HG02981 (cell line): ENCODE measurements around the gene NDUFB10.
"Not testable (repeated sequence)": the region's sequence is repeated elsewhere in the genome, so short reads cannot be mapped to it uniquely, and the experiment has no call there.

Experiments used
- ATAC-seq: cut with Tn5 transposase; IDR thresholded peaks from one replicate; pipeline ENCODE4 v1.9.1; 2021; ENCODE audit warnings: mild to moderate bottlenecking, moderate library complexity; ENCODE audit not compliant: unreplicated experiment

NDUFB10 gene

GRCh38 chr16:1959269-1960039 lies at the start of gene NDUFB10:
Gene NDUFB10, plus strand, starts transcription at chr16:1959538. Its CDS starts 87 bp downstream, at chr16:1959625.
- peak; percentile 79 for ATAC-seq

DNA sequence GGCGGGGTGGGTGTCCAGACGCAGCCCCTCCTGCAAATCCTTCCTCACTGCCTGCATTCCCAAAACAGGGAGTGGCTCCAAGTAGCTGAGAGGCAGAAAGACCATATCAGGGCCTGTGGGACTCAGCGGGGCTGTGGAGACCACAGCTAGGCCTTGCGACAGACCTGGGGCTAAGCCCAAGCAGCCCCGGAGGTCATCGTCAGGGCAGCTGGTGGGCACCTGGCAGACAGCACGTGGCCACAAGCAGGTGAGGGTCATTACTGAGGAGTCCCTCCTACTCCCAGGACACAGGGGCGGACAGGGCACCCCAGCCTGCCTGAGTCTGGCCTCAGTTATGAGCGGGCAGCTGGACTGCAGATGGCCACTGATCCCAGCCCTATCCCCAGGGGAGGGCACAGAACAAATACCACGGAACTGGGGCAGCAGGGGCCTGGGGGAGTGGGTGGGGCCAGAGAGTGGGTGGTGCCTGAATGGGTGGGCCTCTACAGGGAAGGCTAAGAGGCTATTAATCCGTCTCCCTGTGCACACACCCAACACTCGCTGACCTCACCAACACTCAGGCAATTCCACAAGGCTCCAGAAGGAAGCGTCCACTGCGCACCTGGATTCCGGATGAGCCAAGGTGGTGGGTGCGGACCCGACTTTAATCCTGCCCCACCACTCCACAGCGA lies 49.6 kb upstream of the NDUFB10 start:
- ATAC-seq = no peak

DNA sequence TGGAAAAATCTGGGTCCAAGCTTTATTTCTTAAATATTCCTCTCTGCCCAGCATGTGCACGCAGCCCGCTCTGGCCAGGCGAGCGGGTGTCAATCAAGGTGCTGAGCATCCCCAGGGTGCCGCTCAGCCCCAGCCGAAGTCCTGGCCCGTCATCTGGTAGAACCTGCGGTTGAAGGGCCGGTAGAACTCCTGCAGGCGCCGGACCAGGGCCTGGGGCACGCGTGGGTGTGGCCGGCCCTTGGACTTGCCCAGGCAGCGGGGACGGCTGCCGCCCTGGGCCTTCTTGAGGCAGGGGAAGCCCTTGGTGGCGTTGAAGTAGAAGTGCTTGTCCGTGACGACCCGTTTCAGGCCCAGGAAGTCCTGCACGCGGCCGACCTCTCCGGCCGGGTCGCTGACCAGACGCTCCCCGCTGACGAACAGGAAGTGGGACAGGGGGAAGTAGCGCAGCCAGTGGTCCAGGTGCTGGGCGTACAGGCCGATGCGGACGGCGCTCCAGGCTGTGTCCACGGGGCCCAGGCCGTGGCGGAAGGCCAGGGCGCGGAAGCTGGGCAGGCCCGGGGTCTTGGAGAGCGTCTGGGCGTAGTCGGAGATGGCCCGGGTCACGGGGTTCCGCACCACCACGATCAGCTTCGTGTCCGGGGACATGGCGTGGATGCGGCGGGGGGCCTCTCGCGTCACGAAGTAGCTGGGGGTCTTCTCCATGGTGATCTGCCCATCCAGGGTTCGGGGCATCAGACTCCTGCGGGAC lies 47.7 kb upstream of the NDUFB10 start:
- ATAC-seq = no peak

- ATAC-seq = no peak
Measured at GRCh38 chr16:1912215-1912543, 47.2 kb upstream of the NDUFB10 start.

- no peak for ATAC-seq
Measured at GRCh38 chr16:1913327-1914083, 45.8 kb upstream of the NDUFB10 start.

GRCh38 chr16:1914084-1914608 lies 45.2 kb upstream of the NDUFB10 start:
- no peak for ATAC-seq

DNA sequence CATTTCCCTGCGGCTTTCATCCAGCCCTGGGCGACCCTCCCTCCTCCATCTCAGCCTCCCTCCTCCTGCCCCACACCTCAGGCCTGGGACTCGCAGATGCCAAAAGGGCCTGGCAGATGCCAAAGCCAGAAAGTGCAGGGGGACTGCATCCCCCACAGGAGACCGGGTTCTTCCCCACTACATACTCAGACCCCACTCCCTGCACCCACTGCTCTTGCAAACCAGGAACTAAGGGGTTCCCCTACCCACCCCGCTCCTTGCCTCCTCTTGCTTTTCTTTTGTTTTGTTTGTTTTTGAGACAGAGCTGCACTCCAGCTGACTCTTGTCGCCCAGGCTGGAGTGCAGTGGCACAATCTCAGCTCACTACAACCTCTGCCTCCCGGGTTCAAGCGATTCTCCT lies 44.4 kb upstream of the NDUFB10 start:
- no peak for ATAC-seq

- no peak for ATAC-seq
Measured at GRCh38 chr16:1915732-1916639, 43.4 kb upstream of the NDUFB10 start.

DNA sequence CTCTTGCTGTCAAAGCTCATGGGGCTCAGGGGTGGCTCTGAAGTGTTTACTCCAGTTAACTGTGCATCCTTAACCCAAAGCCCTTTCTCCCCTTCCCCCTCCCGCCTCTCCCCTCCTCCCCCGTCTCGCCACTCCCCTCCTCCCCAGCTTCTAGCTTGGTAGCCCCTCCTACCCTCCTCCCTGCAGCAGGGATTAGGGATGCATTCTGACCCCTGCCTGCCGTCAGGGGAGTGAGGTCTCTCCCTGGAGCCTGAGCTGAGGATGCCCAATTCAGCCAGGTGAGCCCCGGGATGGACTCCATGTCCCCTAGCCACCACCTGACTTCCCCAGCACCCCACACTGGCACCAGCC lies 42.7 kb upstream of the NDUFB10 start:
- ATAC-seq = no peak

DNA sequence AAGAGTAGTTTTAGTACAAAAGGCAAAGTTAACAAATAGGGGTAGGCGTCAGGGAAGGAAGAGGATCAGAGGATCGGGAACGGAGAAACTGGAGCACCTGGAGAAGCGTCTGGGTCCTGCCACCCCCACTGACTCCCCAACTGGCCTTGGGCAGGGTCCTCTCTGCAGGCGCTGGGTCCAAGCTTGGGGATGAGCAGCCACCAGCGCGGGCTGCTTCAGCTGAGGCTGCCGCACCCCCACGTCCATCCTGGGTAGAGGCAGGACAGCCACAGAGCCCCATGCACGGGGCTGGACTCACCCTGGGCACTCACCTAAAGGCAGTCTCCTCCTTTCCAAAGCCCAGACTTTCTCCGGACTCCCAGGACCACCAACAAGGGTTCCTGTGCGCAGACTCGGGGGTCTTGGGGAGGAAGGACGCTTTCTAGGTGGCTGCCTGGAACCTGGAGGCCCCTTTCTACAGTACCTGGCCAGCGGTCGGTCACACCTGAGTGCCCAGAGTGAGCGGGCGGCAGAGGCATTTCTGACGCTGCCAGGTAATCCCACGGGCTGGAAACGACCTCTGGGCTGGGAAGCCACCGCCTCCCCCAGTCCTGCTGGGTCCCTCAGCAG lies 42.2 kb upstream of the NDUFB10 start:
- ATAC-seq = no peak

GRCh38 chr16:1917665-1918350 lies 41.5 kb upstream of the NDUFB10 start:
- ATAC-seq = no peak

DNA sequence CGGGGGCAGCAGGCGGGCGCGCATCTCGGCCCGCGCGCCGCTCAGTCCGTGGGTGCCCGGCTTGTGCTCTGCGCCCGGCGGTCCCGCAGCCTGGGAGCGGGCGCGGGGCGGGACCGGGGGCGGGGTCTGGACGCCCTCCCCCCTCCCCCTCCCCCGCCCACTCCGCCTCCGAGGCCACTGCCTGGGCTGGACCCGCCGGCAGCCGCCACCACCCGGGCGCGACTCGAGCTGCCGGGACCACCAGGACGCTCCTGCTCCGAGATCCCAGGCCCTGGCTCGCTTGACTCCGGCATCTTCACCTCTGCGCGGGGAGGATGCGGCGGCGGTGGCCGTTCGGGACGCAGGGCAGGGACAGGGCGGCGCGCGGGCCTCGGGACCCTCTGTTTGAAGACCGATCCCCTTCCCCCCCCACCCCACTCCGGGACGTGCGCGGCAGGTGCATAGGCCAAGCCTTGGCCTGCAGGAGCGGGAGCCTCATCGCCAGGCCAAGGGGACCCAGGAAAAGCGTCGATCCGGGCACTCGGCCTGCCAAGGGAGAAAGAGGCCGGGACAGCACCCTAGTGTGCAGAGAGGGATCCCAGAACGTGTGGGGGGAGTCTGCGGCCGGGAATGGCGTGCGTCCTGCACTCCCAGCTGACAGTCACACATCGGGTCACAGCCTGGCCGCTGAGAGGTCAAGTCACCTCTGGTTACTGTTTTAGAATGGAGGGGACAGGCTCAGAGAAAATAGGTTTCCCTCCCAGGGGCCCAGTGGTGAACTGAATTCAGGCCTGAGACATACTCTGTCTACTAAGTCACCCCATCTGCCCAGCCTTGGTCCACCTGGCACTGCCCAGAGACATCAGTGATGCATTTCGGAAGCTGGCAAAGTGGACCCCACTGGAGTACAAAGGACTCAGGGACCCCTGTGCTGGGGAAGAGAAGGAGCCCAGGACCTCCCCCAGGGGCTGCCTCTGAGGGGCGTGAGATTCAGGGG lies 40.7 kb upstream of the NDUFB10 start, which contains the start of gene HS3ST6:
Gene HS3ST6, minus strand, starts transcription at position 65 of the 976 bp plus-strand sequence. CDS start 92 bp downstream, outside the sequence.
- no peak for ATAC-seq

DNA sequence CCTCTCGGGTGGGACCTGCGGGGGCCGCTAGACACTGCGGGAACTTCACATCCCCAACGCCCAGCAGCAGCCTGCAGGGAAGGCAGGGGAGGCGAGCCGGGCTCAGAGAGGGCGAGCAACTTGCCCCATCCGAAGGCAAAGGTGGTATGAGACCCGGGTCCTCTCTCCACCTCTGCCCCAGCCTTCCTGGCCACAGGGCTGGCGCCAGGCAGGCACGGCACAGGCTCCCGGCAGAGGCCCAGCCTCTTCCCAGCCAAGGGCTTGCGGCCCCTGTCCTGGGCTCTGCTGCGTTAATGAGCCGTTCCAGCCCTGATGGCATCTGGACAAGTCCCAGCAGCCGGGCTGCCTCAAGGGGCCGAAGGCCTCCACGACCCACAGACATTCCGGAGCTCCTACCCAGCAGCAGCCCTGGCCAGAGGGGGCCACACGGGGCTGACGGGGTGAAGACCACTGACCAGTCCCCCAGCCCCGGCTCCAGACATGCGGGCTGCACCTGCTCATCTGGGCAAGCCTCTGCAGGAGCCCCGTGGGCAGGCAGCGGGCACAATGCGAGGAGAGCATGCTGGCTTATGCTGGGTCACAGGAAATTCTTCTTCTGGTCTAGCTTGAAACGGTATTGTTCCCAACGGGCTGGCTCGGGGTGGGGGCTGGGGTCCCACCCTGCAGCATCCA lies 39.9 kb upstream of the NDUFB10 start:
- no peak for ATAC-seq

DNA sequence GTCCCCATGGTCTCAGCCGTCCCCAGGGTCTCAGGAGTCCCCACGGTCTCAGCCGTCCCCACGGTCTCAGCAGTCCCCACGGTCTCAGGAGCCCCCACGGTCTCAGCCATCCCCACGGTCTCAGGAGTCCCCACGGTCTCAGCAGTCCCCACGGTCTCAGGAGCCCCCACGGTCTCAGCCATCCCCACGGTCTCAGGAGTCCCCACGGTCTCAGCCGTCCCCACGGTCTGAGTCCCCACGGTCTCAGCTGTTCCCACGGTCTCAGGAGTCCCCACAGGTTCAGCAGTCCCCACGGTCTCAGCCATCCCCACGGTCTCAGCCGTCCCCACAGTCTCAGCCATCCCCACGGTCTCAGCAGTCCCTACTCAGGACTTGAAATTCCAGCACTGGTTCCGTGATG lies 39.2 kb upstream of the NDUFB10 start:
- not testable (repeated sequence) for ATAC-seq

DNA sequence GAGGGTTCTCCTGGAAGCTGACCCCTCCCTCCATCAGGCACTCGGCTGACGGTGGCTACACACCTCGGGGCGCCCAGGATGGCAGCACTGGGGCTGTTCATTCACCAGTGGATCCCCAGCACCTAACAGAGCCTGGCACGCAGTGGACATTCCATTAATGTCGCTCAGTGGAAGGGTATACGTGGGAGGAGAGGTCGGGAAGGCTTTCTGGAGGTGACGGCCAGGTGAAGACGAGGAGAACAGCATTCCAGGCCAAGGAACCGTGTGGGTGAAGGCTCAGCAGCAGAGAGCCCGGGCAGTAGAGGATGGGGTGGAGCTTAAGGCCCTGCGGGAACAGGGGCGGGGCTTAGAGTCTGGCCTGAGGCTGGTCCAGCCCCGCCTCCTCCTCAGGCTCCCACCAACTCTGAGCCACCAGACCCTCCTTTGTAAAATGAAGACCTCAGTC lies 38.6 kb upstream of the NDUFB10 start:
- ATAC-seq = no peak

DNA sequence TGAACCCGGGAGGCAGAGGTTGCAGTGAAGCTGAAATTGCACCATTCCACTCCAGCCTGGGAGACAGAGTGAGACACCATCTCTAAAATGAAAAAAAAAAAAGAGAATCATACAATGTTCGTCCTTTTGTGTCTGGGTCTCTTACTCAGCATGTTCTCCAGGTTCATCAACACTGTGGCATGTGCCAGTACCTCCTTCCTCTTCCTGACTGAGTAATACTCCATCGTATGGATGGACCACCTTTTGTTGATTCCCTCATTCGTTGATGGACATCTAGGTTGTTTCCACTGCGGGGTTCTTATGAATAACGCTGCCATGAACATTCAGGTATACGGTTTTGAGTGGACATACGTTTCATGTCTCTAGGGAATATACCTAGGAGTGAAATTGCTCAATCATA lies 37.0 kb upstream of the NDUFB10 start:
- no peak for ATAC-seq
